ENCODE data around the gene GPR61.
A peak's percentile ranks its signal among the peaks of the same experiment; 100 is the strongest.

The GPR61 gene

DNA sequence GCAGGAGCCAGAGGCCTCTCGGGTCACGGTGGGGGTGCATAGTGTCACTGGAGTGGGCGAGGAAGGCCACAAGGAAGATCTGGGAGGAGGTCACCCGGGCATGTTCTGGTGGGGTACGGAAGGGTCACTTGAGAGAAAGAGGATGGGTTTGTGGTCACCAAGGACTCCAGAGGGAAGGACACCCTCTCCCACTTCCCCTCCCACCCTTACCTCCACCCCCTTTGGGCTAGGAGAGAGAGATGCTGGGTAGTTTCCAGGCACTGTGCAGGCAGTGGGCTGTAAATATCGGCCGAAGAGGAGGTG, 30.8 kb upstream of the GPR61 start:
- H3K4me3 ChIP-seq (ENCODE audit: insufficient read depth, low read depth, low read length, poor library complexity, severe bottlenecking) = peak overlapping the region; percentile 71
- peaks cover 42% of the 10 kb centered on the region for H3K4me1 ChIP-seq (ENCODE audit: control insufficient read depth, insufficient read depth, low read length, poor library complexity, severe bottlenecking)
- no peaks in the 10 kb centered on the region for H3K27me3 ChIP-seq (replicated peaks; ENCODE audit: control insufficient read depth, insufficient read depth, low read length, poor library complexity, severe bottlenecking)
- DNase-seq = no peak
- H3K9me3 ChIP-seq (ENCODE audit: control insufficient read depth, low read length) = no peaks in the 10 kb centered on the region
- peak overlapping the region; percentile 58 for H3K27ac ChIP-seq (ENCODE audit: insufficient read depth, low read length, poor library complexity, severe bottlenecking)
- no peaks in the 10 kb centered on the region for H3K36me3 ChIP-seq (ENCODE audit: control insufficient read depth, insufficient read depth, low read length)

- peaks cover 36% of the 10 kb centered on the region for H3K4me1 ChIP-seq (ENCODE audit: control insufficient read depth, insufficient read depth, low read length, poor library complexity, severe bottlenecking)
- H3K27ac ChIP-seq (ENCODE audit: insufficient read depth, low read length, poor library complexity, severe bottlenecking) = peak within 1 kb of the TSS; percentile 58
Observed at GRCh38 chr1:109509176-109510134, 30.2 kb upstream of the GPR61 start, which contains the start of gene AMIGO1. AMIGO1 (minus strand) TSS chr1:109509727; CDS start chr1:109508912, 815 bp downstream.

GRCh38 chr1:109513110-109513710, 26.5 kb upstream of the GPR61 start:
- Histone ChIP-seq H3K27ac (ENCODE audit: insufficient read depth, low read length, poor library complexity, severe bottlenecking) (no peak overlapping the region), H3K9me3 (ENCODE audit: control insufficient read depth, low read length) (no peaks in the 10 kb centered on the region), H3K4me1 (ENCODE audit: control insufficient read depth, insufficient read depth, low read length, poor library complexity, severe bottlenecking) (peaks cover 17% of the 10 kb centered on the region), H3K36me3 (ENCODE audit: control insufficient read depth, insufficient read depth, low read length) (no peaks in the 10 kb centered on the region), H3K27me3 (replicated peaks; ENCODE audit: control insufficient read depth, insufficient read depth, low read length, poor library complexity, severe bottlenecking) (no peaks in the 10 kb centered on the region), H3K4me3 (ENCODE audit: insufficient read depth, low read depth, low read length, poor library complexity, severe bottlenecking) (no peak overlapping the region)
- no peak for DNase-seq

More at GRCh38 chr1:109509176-109510134, 30.2 kb upstream of the GPR61 start, which contains the start of gene AMIGO1:
- DNase-seq = peak; percentile 22 to 45 (median 43)
- H3K27me3 ChIP-seq (replicated peaks; ENCODE audit: control insufficient read depth, insufficient read depth, low read length, poor library complexity, severe bottlenecking) = no peaks in the 10 kb centered on the region
- H3K9me3 ChIP-seq (ENCODE audit: control insufficient read depth, low read length) = no peaks in the 10 kb centered on the region
- H3K36me3 ChIP-seq (ENCODE audit: control insufficient read depth, insufficient read depth, low read length) = no peaks in the 10 kb centered on the region
- peak within 1 kb of the TSS; percentile 71 for H3K4me3 ChIP-seq (ENCODE audit: insufficient read depth, low read depth, low read length, poor library complexity, severe bottlenecking)

- Histone ChIP-seq H3K4me3 (ENCODE audit: insufficient read depth, low read depth, low read length, poor library complexity, severe bottlenecking) (no peak overlapping the region), H3K4me1 (ENCODE audit: control insufficient read depth, insufficient read depth, low read length, poor library complexity, severe bottlenecking) (peaks cover 7% of the 10 kb centered on the region), H3K27ac (ENCODE audit: insufficient read depth, low read length, poor library complexity, severe bottlenecking) (no peak overlapping the region), H3K27me3 (replicated peaks; ENCODE audit: control insufficient read depth, insufficient read depth, low read length, poor library complexity, severe bottlenecking) (no peaks in the 10 kb centered on the region), H3K9me3 (ENCODE audit: control insufficient read depth, low read length) (no peaks in the 10 kb centered on the region), H3K36me3 (ENCODE audit: control insufficient read depth, insufficient read depth, low read length) (no peaks in the 10 kb centered on the region)
- DNase-seq = no peak
Observed at GRCh38 chr1:109514846-109515245, 24.8 kb upstream of the GPR61 start.

DNA sequence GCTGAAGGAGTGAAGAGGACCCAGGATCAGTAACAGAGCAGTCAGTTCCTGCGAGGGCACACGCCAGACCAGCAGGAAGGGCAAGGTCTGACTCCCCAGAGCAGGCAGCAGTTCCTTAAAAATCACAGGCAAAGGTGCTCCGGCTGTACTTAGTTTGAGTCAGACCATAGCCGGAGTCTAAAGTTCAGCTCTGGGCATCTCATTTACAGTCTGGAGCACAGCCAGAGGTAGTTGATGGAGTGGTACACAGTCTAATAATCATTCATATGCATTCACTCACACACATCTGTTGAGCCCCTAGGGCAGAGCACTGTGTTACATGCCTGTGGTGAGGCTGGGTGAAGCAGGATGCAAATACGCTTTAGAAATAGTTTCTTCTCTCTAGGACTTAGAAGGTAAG, 22.8 kb upstream of the GPR61 start:
- no peak for DNase-seq
- Histone ChIP-seq H3K36me3 (ENCODE audit: control insufficient read depth, insufficient read depth, low read length) (no peaks in the 10 kb centered on the region), H3K4me1 (ENCODE audit: control insufficient read depth, insufficient read depth, low read length, poor library complexity, severe bottlenecking) (no peaks in the 10 kb centered on the region), H3K9me3 (ENCODE audit: control insufficient read depth, low read length) (no peaks in the 10 kb centered on the region), H3K27me3 (replicated peaks; ENCODE audit: control insufficient read depth, insufficient read depth, low read length, poor library complexity, severe bottlenecking) (no peaks in the 10 kb centered on the region), H3K27ac (ENCODE audit: insufficient read depth, low read length, poor library complexity, severe bottlenecking) (no peak overlapping the region), H3K4me3 (ENCODE audit: insufficient read depth, low read depth, low read length, poor library complexity, severe bottlenecking) (no peak overlapping the region)

DNA sequence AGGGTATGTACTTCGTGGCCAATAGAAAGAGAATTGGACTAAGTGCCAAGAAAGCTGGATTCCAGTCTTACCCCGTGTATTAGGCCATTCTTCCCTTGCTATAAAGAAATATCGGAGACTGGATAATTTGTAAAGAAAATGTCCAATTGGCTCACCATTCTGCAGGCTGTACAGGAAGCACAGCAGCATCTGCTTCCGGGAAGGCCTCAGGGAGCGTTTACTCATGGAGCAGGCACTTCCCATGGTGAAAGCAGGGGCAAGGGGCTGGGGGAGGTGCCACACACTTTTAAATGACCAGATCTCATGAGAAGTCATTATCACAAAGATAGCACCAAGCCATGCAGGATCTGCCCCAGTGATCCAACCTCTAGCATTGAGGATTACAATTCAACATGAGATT, 22.3 kb upstream of the GPR61 start:
- Histone ChIP-seq H3K4me1 (ENCODE audit: control insufficient read depth, insufficient read depth, low read length, poor library complexity, severe bottlenecking) (no peaks in the 10 kb centered on the region), H3K36me3 (ENCODE audit: control insufficient read depth, insufficient read depth, low read length) (no peaks in the 10 kb centered on the region), H3K27ac (ENCODE audit: insufficient read depth, low read length, poor library complexity, severe bottlenecking) (no peak overlapping the region), H3K27me3 (replicated peaks; ENCODE audit: control insufficient read depth, insufficient read depth, low read length, poor library complexity, severe bottlenecking) (no peaks in the 10 kb centered on the region), H3K9me3 (ENCODE audit: control insufficient read depth, low read length) (no peaks in the 10 kb centered on the region), H3K4me3 (ENCODE audit: insufficient read depth, low read depth, low read length, poor library complexity, severe bottlenecking) (no peak overlapping the region)
- no peak for DNase-seq

DNA sequence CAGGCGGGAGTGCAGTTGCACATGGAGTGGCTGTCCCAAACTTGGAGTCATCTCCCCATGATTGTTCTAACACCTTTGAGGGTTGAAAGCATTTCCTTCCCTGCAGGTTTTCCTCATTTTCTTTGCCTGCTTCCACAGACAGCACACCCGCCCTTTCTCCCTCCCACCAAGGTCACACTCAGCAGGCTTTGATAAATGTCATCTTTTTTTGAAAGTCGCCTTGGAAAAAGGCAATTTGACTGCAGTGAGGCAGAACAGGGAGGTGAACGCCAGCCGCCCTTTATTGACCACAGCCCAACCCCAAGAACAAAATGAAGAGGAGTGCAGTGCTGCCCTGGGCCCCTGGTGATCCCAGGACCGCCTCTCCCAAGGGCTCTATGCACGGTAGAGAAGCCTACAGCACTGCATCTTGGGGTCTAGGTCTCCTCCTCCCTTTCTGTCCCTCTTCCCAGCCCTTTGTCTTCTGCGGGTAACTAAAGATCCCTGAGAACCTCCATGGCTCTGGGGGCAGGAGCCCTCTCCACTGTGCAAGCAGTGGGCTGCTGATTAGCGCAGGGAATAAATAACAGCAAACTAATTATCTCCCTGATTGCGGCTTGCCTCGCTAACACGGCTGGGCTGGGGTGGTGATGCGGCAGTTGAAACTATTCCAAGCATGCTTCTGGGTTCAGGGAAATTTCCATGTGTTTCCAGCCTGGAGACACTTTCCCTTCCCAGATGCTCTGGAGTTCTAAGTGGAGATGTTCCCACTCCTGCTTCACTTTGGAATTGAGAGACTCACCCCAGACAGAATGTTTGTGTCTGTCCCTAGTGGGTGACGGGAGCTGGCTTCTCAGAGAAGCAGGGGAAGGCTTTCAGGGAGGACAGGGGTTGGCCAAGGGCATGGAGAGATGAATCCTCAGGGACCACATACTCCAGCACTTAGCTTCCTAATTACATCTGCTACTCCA, 18.4 kb upstream of the GPR61 start:
- Histone ChIP-seq H3K4me3 (ENCODE audit: insufficient read depth, low read depth, low read length, poor library complexity, severe bottlenecking) (no peak overlapping the region), H3K27ac (ENCODE audit: insufficient read depth, low read length, poor library complexity, severe bottlenecking) (no peak overlapping the region), H3K9me3 (ENCODE audit: control insufficient read depth, low read length) (no peaks in the 10 kb centered on the region), H3K27me3 (replicated peaks; ENCODE audit: control insufficient read depth, insufficient read depth, low read length, poor library complexity, severe bottlenecking) (no peaks in the 10 kb centered on the region), H3K4me1 (ENCODE audit: control insufficient read depth, insufficient read depth, low read length, poor library complexity, severe bottlenecking) (no peaks in the 10 kb centered on the region), H3K36me3 (ENCODE audit: control insufficient read depth, insufficient read depth, low read length) (no peaks in the 10 kb centered on the region)
- DNase-seq = no peak

DNA sequence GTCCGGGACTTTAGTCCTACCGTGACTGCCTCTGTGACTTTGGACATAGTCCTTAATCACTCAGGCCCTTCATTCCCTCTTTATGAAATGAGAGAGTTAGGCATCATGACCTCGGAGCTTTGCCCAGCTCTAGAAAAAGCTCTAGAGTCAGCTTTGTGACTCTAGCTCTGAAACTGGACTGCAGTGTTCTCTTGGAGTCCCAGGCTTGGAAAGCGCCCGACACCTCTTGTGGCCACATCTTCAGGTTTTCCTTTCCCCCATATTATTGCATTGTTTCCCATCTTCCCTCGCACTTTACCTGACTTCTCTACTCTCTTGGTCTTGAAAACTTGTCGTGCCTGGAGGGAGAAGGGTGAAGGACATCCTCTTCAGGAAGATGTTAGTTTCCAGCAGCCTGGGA, 17.6 kb upstream of the GPR61 start:
- H3K4me3 ChIP-seq (ENCODE audit: insufficient read depth, low read depth, low read length, poor library complexity, severe bottlenecking) = no peak overlapping the region
- H3K9me3 ChIP-seq (ENCODE audit: control insufficient read depth, low read length) = no peaks in the 10 kb centered on the region
- H3K27ac ChIP-seq (ENCODE audit: insufficient read depth, low read length, poor library complexity, severe bottlenecking) = no peak overlapping the region

DNA sequence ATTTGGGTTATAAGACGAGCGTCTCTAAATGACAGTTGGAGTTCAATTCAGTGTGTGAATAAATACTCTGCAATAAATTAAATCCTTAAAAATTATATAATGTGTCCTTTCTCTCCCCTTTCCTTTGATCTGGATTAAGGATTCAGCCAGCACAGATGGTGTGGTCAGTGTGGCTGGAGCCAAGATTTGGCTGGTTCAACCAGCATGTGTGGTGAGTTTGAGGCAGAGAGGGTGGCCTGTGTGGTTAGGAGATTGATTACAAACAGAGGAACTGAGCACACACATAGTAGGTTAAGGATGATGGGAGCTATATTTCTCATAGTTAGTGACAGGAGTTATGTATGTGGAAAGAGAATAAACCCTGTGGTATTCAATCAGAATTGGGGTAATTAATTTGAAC, 16.0 kb upstream of the GPR61 start:
- no peaks in the 10 kb centered on the region for H3K27me3 ChIP-seq (replicated peaks; ENCODE audit: control insufficient read depth, insufficient read depth, low read length, poor library complexity, severe bottlenecking)
- no peaks in the 10 kb centered on the region for H3K36me3 ChIP-seq (ENCODE audit: control insufficient read depth, insufficient read depth, low read length)
- H3K27ac ChIP-seq (ENCODE audit: insufficient read depth, low read length, poor library complexity, severe bottlenecking) = no peak overlapping the region
- H3K9me3 ChIP-seq (ENCODE audit: control insufficient read depth, low read length) = no peaks in the 10 kb centered on the region
- DNase-seq = no peak
- H3K4me1 ChIP-seq (ENCODE audit: control insufficient read depth, insufficient read depth, low read length, poor library complexity, severe bottlenecking) = no peaks in the 10 kb centered on the region
- no peak overlapping the region for H3K4me3 ChIP-seq (ENCODE audit: insufficient read depth, low read depth, low read length, poor library complexity, severe bottlenecking)

More for the DNA sequence above, 17.6 kb upstream of the GPR61 start:
- no peak for DNase-seq
- Histone ChIP-seq H3K36me3 (ENCODE audit: control insufficient read depth, insufficient read depth, low read length) (no peaks in the 10 kb centered on the region), H3K27me3 (replicated peaks; ENCODE audit: control insufficient read depth, insufficient read depth, low read length, poor library complexity, severe bottlenecking) (no peaks in the 10 kb centered on the region), H3K4me1 (ENCODE audit: control insufficient read depth, insufficient read depth, low read length, poor library complexity, severe bottlenecking) (no peaks in the 10 kb centered on the region)

All from effector memory CD4-positive, alpha-beta T cell (primary cell).